H9 (cell line): ENCODE measurements around the gene MGMT. TPM values are rescaled to one million over a fixed set of nuclear protein-coding genes. Genes with fewer than 3 reads are reported as not detected.

ENCODE experiments used
- DNase-seq: peaks from one replicate; pipeline ENCODE4 v3.0.0-alpha.2; 2017
- H2AFZ ChIP-seq: one replicate; pipeline ENCODE4 v1.6.1; 2013; ENCODE audit warnings: mild to moderate bottlenecking, low read length, control low read depth, moderate library complexity
- H2AK5ac ChIP-seq: 2 replicates; pipeline ENCODE4 v1.6.1; 2013; ENCODE audit warnings: low read length, control low read depth, mixed read lengths; ENCODE audit not compliant: insufficient read length
- H2BK120ac ChIP-seq: one replicate; pipeline ENCODE4 v1.6.1; 2013; ENCODE audit warnings: low read depth, mild to moderate bottlenecking, low read length, control low read depth, inconsistent platforms; ENCODE audit not compliant: poor library complexity, severe bottlenecking
- H2BK12ac ChIP-seq: 2 replicates; pipeline ENCODE4 v1.6.1; 2013; ENCODE audit warnings: low read length, control low read depth, mixed read lengths, low read depth; ENCODE audit not compliant: insufficient read length
- H2BK15ac ChIP-seq: 2 replicates; pipeline ENCODE4 v1.6.1; 2013; ENCODE audit warnings: low read depth, low read length, control low read depth
- H2BK20ac ChIP-seq: one replicate; pipeline ENCODE4 v1.6.1; 2013; ENCODE audit warnings: low read depth, mild to moderate bottlenecking, low read length, control low read depth, inconsistent platforms; ENCODE audit not compliant: poor library complexity, severe bottlenecking
- H2BK5ac ChIP-seq: 2 replicates; pipeline ENCODE4 v1.6.1; 2013; ENCODE audit warnings: low read length, control low read depth, mixed read lengths; ENCODE audit not compliant: insufficient read length
- H3K14ac ChIP-seq: 2 replicates; pipeline ENCODE4 v1.6.1; 2013; ENCODE audit warnings: low read length, control low read depth; ENCODE audit not compliant: insufficient read depth
- H3K18ac ChIP-seq: 2 replicates; pipeline ENCODE4 v1.6.1; 2013; ENCODE audit warnings: low read depth, mild to moderate bottlenecking, mixed read lengths, low read length, control low read depth; ENCODE audit not compliant: insufficient read length
- H3K23ac ChIP-seq: 2 replicates; pipeline ENCODE4 v1.6.1; 2013; ENCODE audit warnings: low read length, control low read depth, mixed read lengths, low read depth; ENCODE audit not compliant: insufficient read length
- H3K23me2 ChIP-seq: 2 replicates; pipeline ENCODE4 v1.6.1; 2013; ENCODE audit warnings: low read depth, mild to moderate bottlenecking, mixed read lengths, low read length, control low read depth; ENCODE audit not compliant: insufficient read length, poor library complexity, severe bottlenecking
- H3K27ac ChIP-seq: 2 replicates; pipeline ENCODE4 v1.5.1; 2013; ENCODE audit warnings: low read length, control low read depth, mixed read lengths, low read depth; ENCODE audit not compliant: insufficient read length
- H3K27me3 ChIP-seq: 2 replicates; pipeline ENCODE4 v1.6.1; 2013; ENCODE audit warnings: low read length, control low read depth, inconsistent platforms; ENCODE audit not compliant: insufficient read depth
- H3K4ac ChIP-seq: 2 replicates; pipeline ENCODE4 v1.6.1; 2013; ENCODE audit warnings: low read depth, mild to moderate bottlenecking, control low read depth, inconsistent platforms, low read length, moderate library complexity
- H3K4me1 ChIP-seq: 2 replicates; pipeline ENCODE4 v1.6.1; 2013; ENCODE audit warnings: low read length, control low read depth, inconsistent platforms; ENCODE audit not compliant: insufficient read depth
- H3K4me2 ChIP-seq: 2 replicates; pipeline ENCODE4 v1.6.1; 2013; ENCODE audit warnings: low read length, control low read depth, mixed read lengths; ENCODE audit not compliant: insufficient read length, insufficient read depth
- H3K56ac ChIP-seq: 2 replicates; pipeline ENCODE4 v1.6.1; 2013; ENCODE audit warnings: low read depth, mild to moderate bottlenecking, mixed read lengths, low read length, control low read depth; ENCODE audit not compliant: insufficient read length
- H3K79me1 ChIP-seq: 2 replicates; pipeline ENCODE4 v1.6.1; 2013; ENCODE audit warnings: low read depth, mild to moderate bottlenecking, moderate library complexity, low read length, control low read depth, inconsistent platforms; ENCODE audit not compliant: insufficient read depth, poor library complexity, severe bottlenecking
- H3K79me2 ChIP-seq: 2 replicates; pipeline ENCODE4 v1.6.1; 2013; ENCODE audit warnings: low read length, control low read depth, inconsistent platforms; ENCODE audit not compliant: insufficient read depth
- H3K9ac ChIP-seq: 2 replicates; pipeline ENCODE4 v1.6.1; 2013; ENCODE audit warnings: low read length, control low read depth, mixed read lengths; ENCODE audit not compliant: insufficient read length; ENCODE audit errors: extremely low read depth
- H3K9me3 ChIP-seq: one replicate; pipeline ENCODE4 v1.6.1; 2013; ENCODE audit warnings: low read depth, low read length, inconsistent platforms; ENCODE audit not compliant: control insufficient read depth
- H3T11ph ChIP-seq: one replicate; pipeline ENCODE4 v1.6.1; 2013; ENCODE audit warnings: mild to moderate bottlenecking, low read length, control low read depth, inconsistent platforms
- H4K20me1 ChIP-seq: one replicate; pipeline ENCODE4 v1.6.1; 2013; ENCODE audit not compliant: control insufficient read depth, insufficient read length, insufficient read depth
- H4K5ac ChIP-seq: 2 replicates; pipeline ENCODE4 v1.6.1; 2013; ENCODE audit warnings: low read depth, mild to moderate bottlenecking, mixed read lengths, low read length, control low read depth; ENCODE audit not compliant: insufficient read length
- H4K8ac ChIP-seq: replicated peaks from 2 replicates; pipeline ENCODE4 v1.6.1; 2013; ENCODE audit warnings: low read length, control low read depth, mixed read lengths, low read depth; ENCODE audit not compliant: insufficient read length
- H4K91ac ChIP-seq: 2 replicates; pipeline ENCODE4 v1.6.1; 2013; ENCODE audit warnings: low read depth, mild to moderate bottlenecking, moderate library complexity, mixed read lengths, low read length, control low read depth; ENCODE audit not compliant: insufficient read length
- H3K27ac Mint-ChIP-seq, 3 experiments: 2 replicates in 2 of 3; 3 replicates in 1 of 3; pipeline ENCODE4 v1.8.0; 2020 to 2021; ENCODE audit warnings: mixed read lengths in 3 of 3, mild to moderate bottlenecking in 1 of 3, moderate library complexity in 1 of 3
- H3K27me3 Mint-ChIP-seq: 2 replicates; pipeline ENCODE4 v1.8.0; 2021; ENCODE audit warnings: low read depth, mild to moderate bottlenecking, moderate library complexity, mixed read lengths
- H3K36me3 Mint-ChIP-seq, 3 experiments: 2 replicates in 2 of 3; 3 replicates in 1 of 3; pipeline ENCODE4 v1.8.0; 2020 to 2021; ENCODE audit warnings: low read depth in 3 of 3, mixed read lengths in 3 of 3; ENCODE audit not compliant: insufficient read depth in 1 of 3
- H3K4me1 Mint-ChIP-seq, 2 experiments: 2 replicates each; pipeline ENCODE4 v1.8.0; 2020; ENCODE audit warnings: mixed read lengths in 2 of 2
- H3K4me3 Mint-ChIP-seq, 2 experiments: 2 replicates in 1 of 2; 3 replicates in 1 of 2; pipeline ENCODE4 v1.8.0; 2020 to 2021; ENCODE audit warnings: mild to moderate bottlenecking in 2 of 2, mixed read lengths in 2 of 2, moderate library complexity in 1 of 2
- H3K9me3 Mint-ChIP-seq, 2 experiments: 2 replicates in 1 of 2; 3 replicates in 1 of 2; pipeline ENCODE4 v1.8.0; 2020; ENCODE audit warnings: mild to moderate bottlenecking in 2 of 2, mixed read lengths in 2 of 2, moderate library complexity in 1 of 2
- WGBS: extraction: QIAGEN DNeasy Blood & Tissue Kit; methylation state at CpG from one replicate; pipeline ENCODE4 v1.1.7; 2013; ENCODE audit warnings: missing lambda C conversion rate, low lambda C conversion rate, mixed read lengths; ENCODE audit not compliant: insufficient read length; ENCODE audit errors: extremely low coverage; 5-methylcytosine and 5-hydroxymethylcytosine counted together
- total RNA-seq: library from RNA; stranded (reverse); gene quantifications from 2 replicates; pipeline ENCODE4 v1.2.1, GENCODE V29; 2021
- TF ChIP-seq, protein P1 (sequence below): fragments of 200-600 bp; sonication (generic); conservative IDR thresholded peaks from 3 replicates; pipeline ENCODE4 v1.8.0; 2021; ENCODE audit warnings: antibody characterized with exemption, mild to moderate bottlenecking

The MGMT gene
- total RNA-seq, 1 experiment from 2014 or later = 18.4 TPM

DNA sequence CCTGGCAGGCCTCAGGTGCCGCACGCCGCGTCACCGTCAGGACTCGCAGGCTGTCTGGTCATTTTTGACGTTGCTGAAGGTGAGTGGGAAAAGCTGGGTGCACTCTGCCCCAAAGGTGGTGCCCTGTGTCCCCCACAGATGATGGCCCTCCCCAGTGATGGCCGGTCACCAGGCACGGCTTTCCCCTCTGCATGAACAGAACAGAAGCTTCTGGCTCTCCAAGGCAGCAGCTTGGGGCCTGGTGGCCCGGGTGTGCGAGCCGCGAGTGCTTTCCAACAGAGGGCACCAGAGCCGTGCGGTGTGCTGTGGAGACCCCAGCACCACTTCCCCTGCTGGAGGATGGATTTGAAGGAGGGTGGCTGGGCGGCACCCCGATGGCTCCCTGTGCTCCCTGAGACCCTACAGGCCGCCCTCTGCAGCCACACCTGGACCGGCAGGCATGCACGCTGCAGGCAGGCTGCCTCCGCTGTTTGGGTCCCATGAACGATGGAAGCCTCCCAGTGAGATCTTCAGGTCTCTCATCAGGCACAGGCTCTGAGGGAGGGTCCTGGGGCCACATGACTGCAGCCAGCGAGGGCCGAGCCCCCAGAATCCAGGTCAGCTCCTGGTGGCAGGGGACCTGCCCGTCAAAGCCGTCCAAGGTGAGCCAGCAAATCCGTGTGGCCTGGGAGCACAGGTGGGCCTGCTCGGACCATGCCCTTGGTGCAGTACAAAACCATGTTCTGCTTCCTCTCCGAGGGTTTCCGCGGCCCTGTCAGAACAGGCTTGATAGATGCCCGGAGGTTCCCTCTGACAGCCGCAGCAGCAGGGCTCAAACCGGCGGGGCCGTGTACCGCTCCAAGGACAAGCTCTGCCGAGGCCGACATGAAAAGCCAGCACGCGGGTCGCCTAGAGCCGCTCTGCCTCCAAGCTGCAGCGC lies 301.7 kb downstream of the MGMT start:
- peaks cover 0 to 2% (median 0%) of the 10 kb centered on the region in 3 experiments; a peak in 2 of 7 replicates for H3K36me3 Mint-ChIP-seq
- H3K27ac Mint-ChIP-seq = no peak overlapping the region
- H3K27ac ChIP-seq = no peak overlapping the region
- no peak overlapping the region for H2BK120ac ChIP-seq
- no CpG with 5 or more reads among the region's 44 CpGs for WGBS
- H3K27me3 Mint-ChIP-seq = no peaks in the 10 kb centered on the region
- H3K56ac ChIP-seq = no peak overlapping the region
- H4K91ac ChIP-seq = no peak overlapping the region
- DNase-seq = peak; percentile 82
- no peaks in the 10 kb centered on the region for H3K27me3 ChIP-seq
- no peak overlapping the region for H2BK15ac ChIP-seq
- no peak overlapping the region for H3K23ac ChIP-seq
- H3K79me2 ChIP-seq = no peaks in the 10 kb centered on the region
- no peaks in the 10 kb centered on the region for H4K20me1 ChIP-seq
- H3K4ac ChIP-seq = no peak overlapping the region
- H2BK20ac ChIP-seq = no peak overlapping the region
- no peak overlapping the region for H2BK12ac ChIP-seq
- H3K79me1 ChIP-seq = no peaks in the 10 kb centered on the region
- H4K8ac ChIP-seq = no peak overlapping the region
- H3K4me1 ChIP-seq = no peaks in the 10 kb centered on the region
- no peak overlapping the region for H3K9ac ChIP-seq
- TF ChIP-seq, protein P1, sequence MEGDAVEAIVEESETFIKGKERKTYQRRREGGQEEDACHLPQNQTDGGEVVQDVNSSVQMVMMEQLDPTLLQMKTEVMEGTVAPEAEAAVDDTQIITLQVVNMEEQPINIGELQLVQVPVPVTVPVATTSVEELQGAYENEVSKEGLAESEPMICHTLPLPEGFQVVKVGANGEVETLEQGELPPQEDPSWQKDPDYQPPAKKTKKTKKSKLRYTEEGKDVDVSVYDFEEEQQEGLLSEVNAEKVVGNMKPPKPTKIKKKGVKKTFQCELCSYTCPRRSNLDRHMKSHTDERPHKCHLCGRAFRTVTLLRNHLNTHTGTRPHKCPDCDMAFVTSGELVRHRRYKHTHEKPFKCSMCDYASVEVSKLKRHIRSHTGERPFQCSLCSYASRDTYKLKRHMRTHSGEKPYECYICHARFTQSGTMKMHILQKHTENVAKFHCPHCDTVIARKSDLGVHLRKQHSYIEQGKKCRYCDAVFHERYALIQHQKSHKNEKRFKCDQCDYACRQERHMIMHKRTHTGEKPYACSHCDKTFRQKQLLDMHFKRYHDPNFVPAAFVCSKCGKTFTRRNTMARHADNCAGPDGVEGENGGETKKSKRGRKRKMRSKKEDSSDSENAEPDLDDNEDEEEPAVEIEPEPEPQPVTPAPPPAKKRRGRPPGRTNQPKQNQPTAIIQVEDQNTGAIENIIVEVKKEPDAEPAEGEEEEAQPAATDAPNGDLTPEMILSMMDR = peak; percentile 76
- no peak overlapping the region for H2BK5ac ChIP-seq
- H3K4me1 Mint-ChIP-seq = no peaks in the 10 kb centered on the region
- no peak overlapping the region for H2AK5ac ChIP-seq
- H3K9me3 ChIP-seq = no peaks in the 10 kb centered on the region
- no peak overlapping the region for H4K5ac ChIP-seq
- no peak overlapping the region for H3K4me3 Mint-ChIP-seq
- no peak overlapping the region for H3K18ac ChIP-seq
- H2AFZ ChIP-seq = no peak overlapping the region
- no peak overlapping the region for H3T11ph ChIP-seq
- H3K23me2 ChIP-seq = no peaks in the 10 kb centered on the region
- H3K9me3 Mint-ChIP-seq = no peaks in the 10 kb centered on the region
- no peak overlapping the region for H3K4me2 ChIP-seq
- H3K14ac ChIP-seq = no peak overlapping the region
